Panc1 (cell line): ENCODE data around the gene PPP1CC.

Experiments used
- POLR2AphosphoS5 ChIP-seq: IDR thresholded peaks from 2 replicates; pipeline ENCODE4 v1.6.1; 2012; ENCODE audit warnings: mild to moderate bottlenecking, low read depth, low read length, moderate library complexity
- SIN3A ChIP-seq: IDR thresholded peaks from 2 replicates; pipeline ENCODE4 v1.6.1; 2012; ENCODE audit warnings: low read depth, mild to moderate bottlenecking, low read length, moderate library complexity, borderline replicate concordance; ENCODE audit not compliant: insufficient read depth
- TF ChIP-seq, protein P1 (sequence below): fragments of 450-650 bp; IDR thresholded peaks from 2 replicates; pipeline ENCODE4 v1.5.1; 2017; ENCODE audit warnings: mild to moderate bottlenecking
- TF ChIP-seq, protein P2 (sequence below), 2 experiments: IDR thresholded peaks; 2 replicates each; pipeline ENCODE4 v1.6.1; 2011 to 2012; ENCODE audit warnings: low read depth in 2 of 2, control low read depth in 1 of 2, low read length in 1 of 2, mild to moderate bottlenecking in 1 of 2, moderate library complexity in 1 of 2; ENCODE audit not compliant: insufficient read depth in 1 of 2

DNA sequence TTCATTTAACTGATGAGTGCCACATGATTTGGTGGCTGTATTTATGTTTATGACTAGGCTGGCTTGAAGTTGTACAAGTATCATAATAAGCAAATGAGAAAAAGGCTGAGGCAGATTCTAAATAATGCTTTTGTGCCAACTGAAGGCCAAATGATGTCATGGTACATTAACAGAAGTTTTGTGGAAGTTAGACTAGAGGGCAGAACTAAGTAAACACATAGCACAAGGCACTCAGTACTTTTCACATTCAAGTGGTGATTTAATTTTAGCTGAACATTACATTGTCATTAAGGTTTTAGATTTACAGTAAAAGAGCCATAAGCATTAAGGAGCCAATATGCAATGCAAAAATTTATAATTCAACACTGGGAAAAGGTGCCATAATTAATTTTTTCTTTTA lies 21.1 kb downstream of the PPP1CC start:
- TF ChIP-seq, protein P1, sequence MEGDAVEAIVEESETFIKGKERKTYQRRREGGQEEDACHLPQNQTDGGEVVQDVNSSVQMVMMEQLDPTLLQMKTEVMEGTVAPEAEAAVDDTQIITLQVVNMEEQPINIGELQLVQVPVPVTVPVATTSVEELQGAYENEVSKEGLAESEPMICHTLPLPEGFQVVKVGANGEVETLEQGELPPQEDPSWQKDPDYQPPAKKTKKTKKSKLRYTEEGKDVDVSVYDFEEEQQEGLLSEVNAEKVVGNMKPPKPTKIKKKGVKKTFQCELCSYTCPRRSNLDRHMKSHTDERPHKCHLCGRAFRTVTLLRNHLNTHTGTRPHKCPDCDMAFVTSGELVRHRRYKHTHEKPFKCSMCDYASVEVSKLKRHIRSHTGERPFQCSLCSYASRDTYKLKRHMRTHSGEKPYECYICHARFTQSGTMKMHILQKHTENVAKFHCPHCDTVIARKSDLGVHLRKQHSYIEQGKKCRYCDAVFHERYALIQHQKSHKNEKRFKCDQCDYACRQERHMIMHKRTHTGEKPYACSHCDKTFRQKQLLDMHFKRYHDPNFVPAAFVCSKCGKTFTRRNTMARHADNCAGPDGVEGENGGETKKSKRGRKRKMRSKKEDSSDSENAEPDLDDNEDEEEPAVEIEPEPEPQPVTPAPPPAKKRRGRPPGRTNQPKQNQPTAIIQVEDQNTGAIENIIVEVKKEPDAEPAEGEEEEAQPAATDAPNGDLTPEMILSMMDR, result no peak
- no peak for TF ChIP-seq POLR2AphosphoS5
- TF ChIP-seq, protein P2, sequence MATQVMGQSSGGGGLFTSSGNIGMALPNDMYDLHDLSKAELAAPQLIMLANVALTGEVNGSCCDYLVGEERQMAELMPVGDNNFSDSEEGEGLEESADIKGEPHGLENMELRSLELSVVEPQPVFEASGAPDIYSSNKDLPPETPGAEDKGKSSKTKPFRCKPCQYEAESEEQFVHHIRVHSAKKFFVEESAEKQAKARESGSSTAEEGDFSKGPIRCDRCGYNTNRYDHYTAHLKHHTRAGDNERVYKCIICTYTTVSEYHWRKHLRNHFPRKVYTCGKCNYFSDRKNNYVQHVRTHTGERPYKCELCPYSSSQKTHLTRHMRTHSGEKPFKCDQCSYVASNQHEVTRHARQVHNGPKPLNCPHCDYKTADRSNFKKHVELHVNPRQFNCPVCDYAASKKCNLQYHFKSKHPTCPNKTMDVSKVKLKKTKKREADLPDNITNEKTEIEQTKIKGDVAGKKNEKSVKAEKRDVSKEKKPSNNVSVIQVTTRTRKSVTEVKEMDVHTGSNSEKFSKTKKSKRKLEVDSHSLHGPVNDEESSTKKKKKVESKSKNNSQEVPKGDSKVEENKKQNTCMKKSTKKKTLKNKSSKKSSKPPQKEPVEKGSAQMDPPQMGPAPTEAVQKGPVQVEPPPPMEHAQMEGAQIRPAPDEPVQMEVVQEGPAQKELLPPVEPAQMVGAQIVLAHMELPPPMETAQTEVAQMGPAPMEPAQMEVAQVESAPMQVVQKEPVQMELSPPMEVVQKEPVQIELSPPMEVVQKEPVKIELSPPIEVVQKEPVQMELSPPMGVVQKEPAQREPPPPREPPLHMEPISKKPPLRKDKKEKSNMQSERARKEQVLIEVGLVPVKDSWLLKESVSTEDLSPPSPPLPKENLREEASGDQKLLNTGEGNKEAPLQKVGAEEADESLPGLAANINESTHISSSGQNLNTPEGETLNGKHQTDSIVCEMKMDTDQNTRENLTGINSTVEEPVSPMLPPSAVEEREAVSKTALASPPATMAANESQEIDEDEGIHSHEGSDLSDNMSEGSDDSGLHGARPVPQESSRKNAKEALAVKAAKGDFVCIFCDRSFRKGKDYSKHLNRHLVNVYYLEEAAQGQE (IDR thresholded peaks at IDR 0.05; ENCODE audit: insufficient read depth in 1 of 2, low read depth in 2 of 2, low read length in 1 of 2), result no peak
- TF ChIP-seq SIN3A, result no peak
